Upper lobe of right lung (tissue), 1 donor: ENCODE results near the gene CHSY1. TPM values are rescaled to one million over a fixed set of nuclear protein-coding genes. Genes with fewer than 3 reads are reported as not detected.

Experiments used
- ATAC-seq: fragments of 200-7000 bp; cut with Tn5 transposase; one replicate; pipeline ENCODE4 v1.9.1; 2020; ENCODE audit warnings: mild to moderate bottlenecking, moderate library complexity
- DNase-seq: peaks from one replicate; pipeline ENCODE4 v3.0.0-alpha.2; 2020
- H3K27ac ChIP-seq: fragments of 200-600 bp; one replicate; pipeline ENCODE4 v1.8.0; 2022
- H3K27me3 ChIP-seq: fragments of 200-600 bp; one replicate; pipeline ENCODE4 v1.8.0; 2022; ENCODE audit warnings: mild to moderate bottlenecking
- H3K36me3 ChIP-seq: fragments of 200-600 bp; one replicate; pipeline ENCODE4 v1.8.0; 2022
- H3K4me1 ChIP-seq: fragments of 200-600 bp; one replicate; pipeline ENCODE4 v1.8.0; 2022
- H3K4me3 ChIP-seq: fragments of 200-600 bp; one replicate; pipeline ENCODE4 v1.8.0; 2022; ENCODE audit warnings: mild to moderate bottlenecking
- H3K9me3 ChIP-seq: fragments of 200-600 bp; one replicate; pipeline ENCODE4 v1.8.0; 2022
- intact Hi-C: fragments of 100-400 bp; cut with DNase I; formaldehyde crosslinking; loops from one replicate; pipeline ENCODE4 v1.11.0; 2022
- total RNA-seq: library from RNA; stranded (reverse); fragmentation: NEBNext Ultra II Directional; extraction: Animal tissue kit (Norgen Biotek cat#: 25700); gene quantifications from one replicate; pipeline ENCODE4 v1.2.1, GENCODE V29; 2021
- TF ChIP-seq, protein P1 (sequence below): fragments of 200-600 bp; IDR thresholded peaks from one replicate; pipeline ENCODE4 v1.8.0; 2022; ENCODE audit warnings: antibody characterized with exemption
- donor health status: DM: no; HTN: yes; CAD: no; lungs with severe emphysema.

The CHSY1 gene
- total RNA-seq, 1 donor from 2014 or later: 40.6 TPM

DNA sequence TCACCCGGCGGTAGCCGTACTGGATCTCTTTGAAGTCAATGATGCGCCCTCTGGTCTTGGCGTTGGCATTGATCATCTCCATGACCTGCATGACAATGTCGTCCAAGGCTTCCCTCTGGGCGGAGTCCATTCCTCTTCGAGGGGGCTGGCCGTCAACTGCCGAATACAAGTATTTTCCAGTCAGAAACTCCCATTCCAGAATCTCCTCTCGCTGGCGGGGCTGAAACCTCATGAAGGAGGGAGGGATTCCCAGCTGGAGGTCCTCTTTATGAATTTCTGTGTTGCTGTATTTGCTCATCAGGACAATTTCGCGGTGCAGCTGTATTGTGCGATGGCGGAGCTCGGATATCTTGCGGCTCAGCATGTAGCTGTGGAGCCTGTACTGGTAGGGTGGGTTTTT is 73.4 kb downstream of the CHSY1 start:
- ATAC-seq (no peak), DNase-seq (no peak)
- Histone ChIP-seq H3K9me3 (no peaks in the 10 kb centered on the region), H3K36me3 (peaks cover 15% of the 10 kb centered on the region), H3K4me3 (no peak overlapping the region), H3K4me1 (peaks cover 47% of the 10 kb centered on the region), H3K27me3 (no peaks in the 10 kb centered on the region), H3K27ac (no peak overlapping the region)
- TF ChIP-seq, protein P1, sequence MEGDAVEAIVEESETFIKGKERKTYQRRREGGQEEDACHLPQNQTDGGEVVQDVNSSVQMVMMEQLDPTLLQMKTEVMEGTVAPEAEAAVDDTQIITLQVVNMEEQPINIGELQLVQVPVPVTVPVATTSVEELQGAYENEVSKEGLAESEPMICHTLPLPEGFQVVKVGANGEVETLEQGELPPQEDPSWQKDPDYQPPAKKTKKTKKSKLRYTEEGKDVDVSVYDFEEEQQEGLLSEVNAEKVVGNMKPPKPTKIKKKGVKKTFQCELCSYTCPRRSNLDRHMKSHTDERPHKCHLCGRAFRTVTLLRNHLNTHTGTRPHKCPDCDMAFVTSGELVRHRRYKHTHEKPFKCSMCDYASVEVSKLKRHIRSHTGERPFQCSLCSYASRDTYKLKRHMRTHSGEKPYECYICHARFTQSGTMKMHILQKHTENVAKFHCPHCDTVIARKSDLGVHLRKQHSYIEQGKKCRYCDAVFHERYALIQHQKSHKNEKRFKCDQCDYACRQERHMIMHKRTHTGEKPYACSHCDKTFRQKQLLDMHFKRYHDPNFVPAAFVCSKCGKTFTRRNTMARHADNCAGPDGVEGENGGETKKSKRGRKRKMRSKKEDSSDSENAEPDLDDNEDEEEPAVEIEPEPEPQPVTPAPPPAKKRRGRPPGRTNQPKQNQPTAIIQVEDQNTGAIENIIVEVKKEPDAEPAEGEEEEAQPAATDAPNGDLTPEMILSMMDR: no peak
- intact Hi-C loops: no loop called here

- no peaks in the 10 kb centered on the region for H3K9me3 ChIP-seq
- no peak overlapping the region for H3K4me3 ChIP-seq
- TF ChIP-seq, protein P1: no peak
- H3K27ac ChIP-seq: no peak overlapping the region
- peaks cover 15% of the 10 kb centered on the region for H3K36me3 ChIP-seq
- no peak for ATAC-seq
- no peaks in the 10 kb centered on the region for H3K27me3 ChIP-seq
- no peak for DNase-seq
- H3K4me1 ChIP-seq: peaks cover 44% of the 10 kb centered on the region
- intact Hi-C loops: no loop called here
These were observed 74.0 kb downstream of the CHSY1 start for GRCh38 chr15:101177866-101178265.

DNA sequence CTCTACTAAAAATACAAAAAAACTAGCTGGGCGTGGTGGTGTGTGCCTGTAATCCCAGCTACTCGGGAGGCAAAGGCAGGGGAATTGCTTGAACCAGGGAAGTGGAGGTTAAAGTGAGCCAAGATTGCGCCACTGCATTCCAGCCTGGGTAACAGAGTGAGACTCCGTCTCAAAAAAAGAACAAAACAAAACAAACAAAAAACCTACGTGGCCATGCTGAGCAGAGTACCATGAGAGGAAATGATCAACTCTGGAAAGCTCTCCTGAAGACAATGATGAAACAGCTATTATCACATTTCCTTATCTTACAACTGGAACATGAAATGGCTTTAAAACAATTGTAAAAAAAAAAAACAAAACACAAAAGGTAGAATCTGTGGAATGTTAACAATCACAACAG is 75.2 kb downstream of the CHSY1 start:
- TF ChIP-seq, protein P1: no peak
- peak overlapping the region; percentile 58 for H3K27ac ChIP-seq
- H3K4me1 ChIP-seq: peaks cover 38% of the 10 kb centered on the region
- no peak for DNase-seq
- no peak for ATAC-seq
- peaks cover 15% of the 10 kb centered on the region for H3K36me3 ChIP-seq
- H3K27me3 ChIP-seq: no peaks in the 10 kb centered on the region
- intact Hi-C loops: no loop called here
- H3K9me3 ChIP-seq: no peaks in the 10 kb centered on the region
- H3K4me3 ChIP-seq: no peak overlapping the region

GRCh38 chr15:101175401-101175800 is 76.4 kb downstream of the CHSY1 start:
- Histone ChIP-seq H3K4me3 (no peak overlapping the region), H3K36me3 (peaks cover 15% of the 10 kb centered on the region), H3K9me3 (no peaks in the 10 kb centered on the region), H3K27ac (peak overlapping the region; percentile 58), H3K27me3 (no peaks in the 10 kb centered on the region), H3K4me1 (peaks cover 37% of the 10 kb centered on the region)
- intact Hi-C loops: no loop called here
- ATAC-seq (peak; percentile 58), DNase-seq (no peak)
- TF ChIP-seq, protein P1: no peak

GRCh38 chr15:101174152-101174920 is 77.5 kb downstream of the CHSY1 start:
- H3K4me1 ChIP-seq: peaks cover 47% of the 10 kb centered on the region
- H3K9me3 ChIP-seq: no peaks in the 10 kb centered on the region
- H3K36me3 ChIP-seq: peaks cover 15% of the 10 kb centered on the region
- ATAC-seq: no peak
- TF ChIP-seq, protein P1: no peak
- no peak overlapping the region for H3K27ac ChIP-seq
- DNase-seq: no peak
- H3K27me3 ChIP-seq: no peaks in the 10 kb centered on the region
- H3K4me3 ChIP-seq: no peak overlapping the region
- intact Hi-C loops: no loop called here
